Measurements from ENCODE around the gene DNAJB6.

Gene DNAJB6

GRCh38 chr7:157292258-157292657 is 44.5 kb upstream of the DNAJB6 start:
- TF ChIP-seq GLIS3 (CRISPR knock-in tag; IDR thresholded peaks at IDR 0.05) (no peak), OSR1 (CRISPR knock-in tag; IDR thresholded peaks at IDR 0.05) (no peak), CREB5 (CRISPR knock-in tag; IDR thresholded peaks at IDR 0.05; ENCODE audit: low read depth) (no peak), ZNF70 (CRISPR knock-in tag; IDR thresholded peaks at IDR 0.05) (no peak), ZC3H10 (CRISPR knock-in tag; IDR thresholded peaks at IDR 0.05) (no peak), POU6F1 (CRISPR knock-in tag; IDR thresholded peaks at IDR 0.05; ENCODE audit: borderline replicate concordance, low read depth) (no peak)
- ATAC-seq, result no peak

- no peak for ATAC-seq
- TF ChIP-seq OSR1 (CRISPR knock-in tag; IDR thresholded peaks at IDR 0.05) (no peak), TOX (CRISPR knock-in tag; IDR thresholded peaks at IDR 0.05; ENCODE audit: borderline replicate concordance) (no peak)
Measured at GRCh38 chr7:157292770-157293412, 43.9 kb upstream of the DNAJB6 start.

GRCh38 chr7:157293413-157293788 is 43.4 kb upstream of the DNAJB6 start:
- no peak for ATAC-seq
- TF ChIP-seq ISL1 (CRISPR knock-in tag; IDR thresholded peaks at IDR 0.05) (no peak), PPARA (CRISPR knock-in tag; IDR thresholded peaks at IDR 0.05; ENCODE audit: borderline replicate concordance) (no peak), ZNF565 (CRISPR knock-in tag; conservative IDR thresholded peaks at IDR 0.05; ENCODE audit: low read depth) (no peak), ZNF70 (CRISPR knock-in tag; IDR thresholded peaks at IDR 0.05) (no peak), ESRRG (CRISPR knock-in tag; IDR thresholded peaks at IDR 0.05) (no peak), ZFP3 (CRISPR knock-in tag; IDR thresholded peaks at IDR 0.05) (no peak), ARNTL (CRISPR knock-in tag; IDR thresholded peaks at IDR 0.05; ENCODE audit: borderline replicate concordance, low read depth) (no peak), GLIS3 (CRISPR knock-in tag; IDR thresholded peaks at IDR 0.05) (no peak), BACH2 (CRISPR knock-in tag; IDR thresholded peaks at IDR 0.05; ENCODE audit: borderline replicate concordance) (no peak), TOX (CRISPR knock-in tag; IDR thresholded peaks at IDR 0.05; ENCODE audit: borderline replicate concordance) (no peak), TCF4 (CRISPR knock-in tag; IDR thresholded peaks at IDR 0.05; ENCODE audit: borderline replicate concordance) (no peak), ZFP30 (CRISPR knock-in tag; IDR thresholded peaks at IDR 0.05) (no peak), TSHZ2 (CRISPR knock-in tag; IDR thresholded peaks at IDR 0.05) (no peak), RARB (CRISPR knock-in tag; IDR thresholded peaks at IDR 0.05) (no peak), PATZ1 (CRISPR knock-in tag; IDR thresholded peaks at IDR 0.05; ENCODE audit: borderline replicate concordance) (no peak), CSRNP3 (CRISPR knock-in tag; IDR thresholded peaks at IDR 0.05) (no peak), SNAI2 (CRISPR knock-in tag; IDR thresholded peaks at IDR 0.05) (no peak), POU6F1 (CRISPR knock-in tag; IDR thresholded peaks at IDR 0.05; ENCODE audit: borderline replicate concordance, low read depth) (no peak), ZNF8 (CRISPR knock-in tag; IDR thresholded peaks at IDR 0.05) (no peak)

Data from SK-N-SH treated with all-trans-retinoic acid at 6 μM for 48 hours (cell line).